Dermis microvascular lymphatic vessel endothelial cell (primary cell): ENCODE data around the gene IL18BP. TPM values are rescaled to one million over a fixed set of nuclear protein-coding genes. Genes with fewer than 3 reads are reported as not detected.
A peak's percentile ranks its signal among the peaks of the same experiment; 100 is the strongest.

ENCODE experiments used
- DNase-seq, 2 donors: peaks; one replicate each; pipeline versions ENCODE4 v3.0.0 to v3.0.0-alpha.2; 2010; ENCODE audit warnings: low read depth in 2 of 2
- total RNA-seq: library from RNA; depleted of rRNA; stranded (reverse); fragments of >200 nt; gene quantifications from 2 replicates; pipeline ENCODE4 v1.2.1, GENCODE V29; 2014

Gene IL18BP
- 1.5 and 1.8 TPM in 2 replicates for total RNA-seq

DNA sequence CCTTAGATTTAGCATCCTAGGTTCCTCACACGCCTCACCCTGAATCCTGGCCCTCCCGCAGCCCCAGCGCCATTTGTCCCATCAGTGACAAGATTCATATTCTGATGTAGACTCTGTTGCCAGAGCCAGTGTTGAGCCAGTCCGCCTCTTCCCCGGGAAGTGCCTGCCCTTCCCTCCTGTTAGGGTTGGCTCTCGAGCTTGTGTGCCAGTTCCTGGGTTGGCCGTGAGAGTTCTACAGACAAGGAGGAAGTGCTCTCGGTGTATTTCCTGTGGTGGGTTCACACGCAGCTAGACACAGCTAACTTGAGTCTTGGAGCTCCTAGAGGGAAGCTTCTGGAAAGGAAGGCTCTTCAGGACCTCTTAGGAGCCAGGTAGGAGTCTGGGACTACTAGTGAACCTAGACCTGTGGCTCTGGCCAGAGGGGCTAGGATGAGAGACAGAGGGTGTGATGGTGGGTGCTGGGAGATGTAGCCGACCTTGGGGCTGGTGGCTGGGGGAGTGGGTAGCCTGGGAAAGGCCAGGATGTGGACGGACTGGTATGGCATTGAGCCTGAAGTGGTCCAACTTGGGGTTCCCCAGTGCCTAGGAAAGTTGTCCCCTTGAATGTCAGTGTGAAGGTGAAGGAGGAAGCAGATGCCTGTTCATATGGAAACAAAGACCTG is at the start of gene IL18BP:
IL18BP (plus strand) TSS at position 261 of the 662 bp plus-strand sequence. CDS start 1,076 bp downstream, outside the sequence.
- DNase-seq: peak in 1 of 2 donors; percentile 37

DNA sequence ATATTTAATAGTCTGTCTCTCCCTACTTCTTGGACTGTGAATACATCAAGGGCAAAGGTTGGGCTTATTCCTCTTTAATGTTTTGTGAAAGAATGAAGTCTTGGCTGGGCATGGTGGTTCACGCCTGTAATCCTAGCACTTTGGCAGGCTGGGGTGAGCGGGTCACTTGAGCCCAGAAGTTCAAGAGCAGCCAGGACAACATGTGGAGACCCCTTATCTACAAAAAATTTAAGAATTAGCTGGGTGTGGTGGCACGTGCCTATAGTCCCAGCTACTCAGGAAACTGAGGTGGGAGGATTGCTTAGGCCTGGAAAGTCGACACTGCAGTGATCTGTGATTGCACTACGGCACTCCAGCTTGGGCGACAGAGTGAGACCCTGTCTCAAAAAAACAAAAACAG is 49.7 kb upstream of the IL18BP start:
- DNase-seq: no peak

GRCh38 chr11:71951741-71952310 is 46.9 kb upstream of the IL18BP start:
- DNase-seq: no peak

DNA sequence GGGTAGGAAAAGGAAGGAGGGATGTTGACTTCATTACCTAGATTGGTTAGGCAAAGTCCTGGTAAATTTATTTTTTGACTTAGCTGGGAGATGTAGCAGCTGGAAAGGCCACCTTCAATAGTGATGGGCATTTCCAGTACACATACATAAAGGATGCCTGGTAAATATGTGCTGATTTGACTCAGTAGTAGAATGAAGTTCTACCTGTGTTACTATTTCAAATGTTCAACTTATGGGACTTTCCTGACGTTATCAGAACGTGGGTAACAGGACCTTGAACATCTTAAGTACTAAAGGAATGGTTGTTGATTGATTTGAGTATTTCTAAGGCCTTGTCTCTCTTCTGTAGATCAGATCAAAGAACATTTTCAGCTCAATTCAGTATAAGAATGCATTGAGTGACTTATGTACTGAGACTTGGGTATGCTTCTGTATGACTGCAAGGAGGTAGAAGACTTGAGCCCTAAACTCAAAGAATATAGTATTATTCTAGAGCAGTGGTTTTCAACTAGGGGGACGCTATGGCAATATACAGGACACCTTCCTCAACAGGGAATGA is 42.7 kb upstream of the IL18BP start:
- no peak for DNase-seq

GRCh38 chr11:71962428-71963038 is 36.2 kb upstream of the IL18BP start:
- peak in 1 of 2 donors; percentile 45 for DNase-seq

GRCh38 chr11:71963468-71963867 is 35.2 kb upstream of the IL18BP start:
- no peak for DNase-seq

GRCh38 chr11:71964641-71965040 is 34.1 kb upstream of the IL18BP start:
- no peak for DNase-seq

GRCh38 chr11:71971680-71972079 is 27.0 kb upstream of the IL18BP start:
- DNase-seq: no peak

DNA sequence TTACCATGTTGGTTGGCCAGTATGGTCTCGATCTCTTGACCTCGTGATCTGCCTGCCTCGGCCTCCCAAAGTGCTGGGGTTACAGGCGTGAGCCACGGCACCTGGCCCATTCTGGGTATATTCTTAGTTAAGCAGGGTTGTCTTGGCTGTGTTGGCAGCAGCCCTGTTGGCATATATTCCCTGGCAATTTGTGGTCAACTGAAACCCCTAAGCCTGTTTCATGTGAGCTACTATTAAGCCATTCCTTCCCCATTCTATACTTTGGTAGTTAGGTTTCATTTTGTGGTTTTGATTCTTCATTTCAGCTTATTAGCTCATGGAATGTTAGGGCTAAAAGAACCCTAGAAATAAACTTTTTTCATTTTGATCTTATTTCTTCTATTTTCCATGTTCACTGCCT is 22.2 kb upstream of the IL18BP start:
- DNase-seq: no peak

DNA sequence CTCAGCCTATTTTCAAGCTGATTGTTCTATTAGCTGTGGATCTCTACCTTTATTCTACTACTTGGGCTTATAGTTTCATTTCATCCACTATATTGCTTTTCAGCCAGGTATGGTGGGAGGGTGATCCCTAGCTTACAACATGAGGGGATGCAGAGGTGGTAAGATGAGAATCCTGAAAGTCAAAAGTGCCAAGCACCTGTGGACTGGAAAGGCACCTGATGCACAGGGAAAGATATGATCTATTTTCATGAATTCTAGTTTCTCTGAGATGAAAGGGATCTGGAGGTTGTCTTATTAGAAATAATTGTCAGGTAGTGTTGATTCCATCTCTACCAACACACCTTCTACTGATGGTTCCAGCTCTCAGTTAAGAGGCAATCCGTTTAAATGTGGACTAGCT is 21.6 kb upstream of the IL18BP start:
- no peak for DNase-seq

- DNase-seq: peak; percentile 36 to 49
These were observed 20.8 kb upstream of the IL18BP start for GRCh38 chr11:71977743-71978418.

GRCh38 chr11:71979094-71979493 is 19.6 kb upstream of the IL18BP start:
- DNase-seq: no peak

DNA sequence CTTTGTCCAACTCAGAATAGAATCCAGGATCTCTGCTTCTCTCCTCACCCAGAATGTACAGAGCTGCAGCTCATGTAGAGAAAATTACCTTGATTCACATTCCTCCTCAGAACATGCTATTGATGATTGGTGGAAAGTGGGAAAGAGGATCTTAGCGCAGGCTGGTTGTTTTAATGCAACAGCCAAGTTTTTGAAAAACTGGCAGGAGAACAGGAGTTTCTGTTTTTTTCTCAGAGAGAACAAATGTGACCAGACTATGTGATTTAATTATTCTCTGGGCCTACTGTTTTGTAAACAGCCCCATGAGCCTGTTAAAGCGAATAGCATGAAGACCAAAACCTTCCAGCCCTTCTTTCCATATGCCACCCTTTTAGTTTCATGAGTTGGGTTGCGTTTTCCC is 19.1 kb upstream of the IL18BP start:
- no peak for DNase-seq

DNA sequence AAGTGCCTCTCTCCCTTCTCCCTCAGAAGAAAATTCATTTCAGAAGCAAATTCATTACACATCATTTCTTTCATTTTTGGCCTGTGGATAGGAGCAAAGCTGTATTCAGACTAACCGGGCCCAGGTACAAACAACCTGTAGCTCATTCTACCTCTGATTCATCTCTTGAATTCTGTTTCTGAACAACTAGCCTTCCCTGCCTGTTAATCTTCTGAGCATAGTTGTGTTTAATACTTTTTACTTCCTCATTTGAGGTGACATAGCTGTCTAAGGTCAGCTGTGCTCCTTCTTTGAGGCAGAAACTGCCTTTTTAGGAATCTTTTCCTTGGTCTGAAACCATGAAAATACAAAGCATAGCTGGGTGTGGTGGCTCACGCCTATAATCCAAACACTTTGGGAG is 12.6 kb upstream of the IL18BP start:
- no peak for DNase-seq

DNA sequence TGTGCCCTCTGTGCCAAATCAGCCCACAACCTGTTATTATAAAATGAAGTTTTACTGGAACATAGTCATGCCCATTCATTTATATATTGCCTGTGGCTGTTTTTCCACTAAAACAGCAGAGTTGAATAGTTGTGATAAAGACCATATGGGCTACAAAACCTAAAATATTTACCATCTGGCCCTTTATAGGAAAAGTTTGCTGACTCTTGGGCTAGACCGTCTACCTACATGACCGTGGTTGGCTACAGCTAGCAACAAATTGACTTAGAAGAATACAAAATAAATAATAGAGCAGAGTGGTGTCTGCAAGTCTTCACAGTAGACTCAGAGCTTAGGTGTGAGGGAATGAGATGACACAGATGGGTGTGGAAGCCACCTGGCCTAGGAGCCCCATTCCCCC is 11.2 kb upstream of the IL18BP start:
- DNase-seq: no peak

- no peak for DNase-seq
These were observed 10.7 kb upstream of the IL18BP start for GRCh38 chr11:71988050-71988449.

GRCh38 chr11:71990701-71991100 is 8.0 kb upstream of the IL18BP start:
- DNase-seq: no peak

DNA sequence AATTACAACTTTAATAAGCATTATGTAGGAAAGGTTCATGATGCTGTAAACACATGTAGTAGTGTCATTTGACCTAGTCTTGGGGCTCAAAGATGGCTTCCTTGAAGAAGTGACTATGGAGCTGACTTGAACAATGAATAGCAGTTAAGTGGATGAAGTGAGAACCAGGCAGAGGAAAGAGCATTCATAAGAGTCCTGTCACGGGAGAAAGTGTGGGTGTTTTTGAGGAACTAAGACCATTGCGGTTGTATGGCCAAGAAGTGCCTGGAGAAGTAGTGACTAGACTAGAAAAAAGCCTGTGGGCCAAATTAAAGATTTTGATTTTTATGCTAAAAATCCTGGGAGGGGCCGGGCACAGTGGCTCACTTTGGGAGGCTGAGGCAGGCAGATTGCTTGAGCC is 7.2 kb upstream of the IL18BP start:
- DNase-seq: no peak

GRCh38 chr11:71992136-71992730 is 6.5 kb upstream of the IL18BP start:
- DNase-seq: no peak

GRCh38 chr11:71994786-71995185 is 3.9 kb upstream of the IL18BP start:
- no peak for DNase-seq

- DNase-seq: no peak
These were observed 2.9 kb upstream of the IL18BP start for GRCh38 chr11:71995726-71996291.
